CD4-positive, alpha-beta T cell treated with Interleukin-10 for 1 hour (primary cell): ENCODE measurements around the gene SCFD2.
"Not testable (repeated sequence)": the region's sequence is repeated elsewhere in the genome, so short reads cannot be mapped to it uniquely, and the experiment has no call there.

Experiments used
- DNase-seq: peaks from one replicate; pipeline ENCODE4 v3.0.0-alpha.2; 2020

The SCFD2 gene

DNA sequence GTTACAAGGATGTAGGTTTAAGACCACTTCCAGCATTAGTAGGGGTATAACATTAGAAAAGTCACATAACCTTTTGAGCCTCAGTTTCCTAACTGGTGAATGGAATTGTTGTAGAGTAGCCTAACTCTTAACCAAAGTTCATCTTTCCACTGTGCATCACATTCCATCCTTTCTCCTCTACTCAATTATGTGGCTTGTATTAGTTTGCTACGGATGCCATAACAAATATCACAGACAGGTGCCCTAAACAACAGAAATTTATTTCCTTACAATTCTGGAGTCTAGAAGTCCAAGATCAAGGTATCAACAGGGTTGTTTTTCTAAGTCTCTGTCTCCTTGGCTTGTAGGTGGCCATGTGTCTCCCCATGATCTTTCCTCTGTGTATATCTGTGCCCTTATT, 271.8 kb downstream of the SCFD2 start:
- DNase-seq = no peak

DNA sequence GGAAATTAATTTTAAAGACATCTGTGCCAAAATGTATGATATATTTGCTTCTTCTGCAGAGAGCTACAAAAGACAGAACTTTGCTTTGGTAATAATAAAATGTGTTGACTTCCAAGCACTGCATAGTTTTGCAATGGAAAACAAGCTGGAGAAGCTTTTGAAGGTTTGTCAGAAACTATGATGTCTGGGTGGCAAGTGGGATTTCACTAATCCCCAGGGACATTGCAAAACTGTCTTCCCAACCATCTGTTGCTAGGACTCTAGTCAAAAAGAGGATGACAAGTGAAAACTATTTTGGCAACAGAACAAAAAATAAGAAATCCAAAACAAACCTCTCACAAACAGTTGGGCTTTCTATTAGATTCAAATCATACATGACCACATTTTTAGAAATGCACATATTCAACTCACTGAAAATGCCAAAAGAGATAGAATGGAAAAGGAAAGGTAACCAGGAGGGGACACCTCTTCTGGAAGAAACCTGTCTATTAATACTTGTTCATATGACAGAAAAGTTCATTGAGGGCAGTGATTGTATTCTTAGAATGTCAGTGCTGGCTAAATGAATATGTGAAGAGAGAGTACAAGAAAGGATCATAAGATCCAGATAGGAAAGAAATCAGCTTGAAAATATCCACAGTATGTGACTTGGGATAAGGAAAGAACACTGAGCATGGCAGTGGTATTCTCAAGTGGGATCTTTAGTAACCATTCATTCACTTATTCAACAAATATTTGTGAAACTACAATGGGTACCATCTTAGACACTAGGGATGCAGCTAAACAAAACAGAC, 275.7 kb downstream of the SCFD2 start:
- DNase-seq = no peak

DNA sequence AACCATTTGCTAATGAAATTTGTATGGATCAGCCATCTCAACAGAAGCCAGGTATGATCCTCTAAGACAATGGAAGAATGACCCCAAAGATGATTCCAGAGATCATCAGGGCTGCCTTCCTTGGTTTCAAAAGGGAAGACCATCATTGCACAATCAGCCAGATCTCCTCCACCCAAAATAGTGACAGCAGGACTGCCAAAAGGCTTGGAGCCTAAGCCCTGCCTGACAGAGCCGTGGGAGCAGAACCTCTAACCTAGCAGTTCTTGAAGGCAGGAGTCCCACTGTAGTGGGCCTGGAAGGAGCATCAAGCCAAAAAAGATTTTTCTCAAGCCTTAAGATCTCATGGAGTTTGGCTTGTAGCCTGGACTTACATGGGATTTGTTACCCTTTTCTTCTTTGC, 277.7 kb downstream of the SCFD2 start:
- no peak for DNase-seq

DNA sequence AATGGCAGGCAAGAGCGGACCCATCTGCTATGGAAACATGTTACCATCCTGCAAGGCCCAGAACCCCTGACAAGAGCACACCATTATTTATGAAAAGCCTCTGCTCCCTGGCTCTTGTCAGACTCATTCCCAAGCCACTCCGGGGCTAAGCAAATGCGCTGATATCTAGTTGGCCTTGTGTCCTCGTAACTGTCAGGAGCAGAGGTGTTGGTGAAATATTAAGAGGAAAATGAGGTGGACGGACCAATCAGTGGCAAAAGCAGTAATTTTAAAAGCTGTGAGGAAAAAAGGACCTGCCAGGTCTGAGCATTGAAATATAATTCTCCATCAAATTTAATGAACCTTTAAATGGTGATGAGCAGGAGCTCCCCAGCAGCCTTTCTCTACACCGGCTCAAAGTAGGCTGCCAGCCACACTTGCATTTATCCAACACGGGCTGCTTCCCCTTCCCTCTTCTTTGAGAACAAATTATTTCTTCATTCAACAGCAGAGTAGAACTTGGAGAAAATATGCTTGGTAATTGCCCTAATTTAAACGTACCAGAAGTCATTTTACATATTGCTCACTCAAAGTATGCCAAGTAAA, 289.4 kb downstream of the SCFD2 start:
- no peak for DNase-seq

DNA sequence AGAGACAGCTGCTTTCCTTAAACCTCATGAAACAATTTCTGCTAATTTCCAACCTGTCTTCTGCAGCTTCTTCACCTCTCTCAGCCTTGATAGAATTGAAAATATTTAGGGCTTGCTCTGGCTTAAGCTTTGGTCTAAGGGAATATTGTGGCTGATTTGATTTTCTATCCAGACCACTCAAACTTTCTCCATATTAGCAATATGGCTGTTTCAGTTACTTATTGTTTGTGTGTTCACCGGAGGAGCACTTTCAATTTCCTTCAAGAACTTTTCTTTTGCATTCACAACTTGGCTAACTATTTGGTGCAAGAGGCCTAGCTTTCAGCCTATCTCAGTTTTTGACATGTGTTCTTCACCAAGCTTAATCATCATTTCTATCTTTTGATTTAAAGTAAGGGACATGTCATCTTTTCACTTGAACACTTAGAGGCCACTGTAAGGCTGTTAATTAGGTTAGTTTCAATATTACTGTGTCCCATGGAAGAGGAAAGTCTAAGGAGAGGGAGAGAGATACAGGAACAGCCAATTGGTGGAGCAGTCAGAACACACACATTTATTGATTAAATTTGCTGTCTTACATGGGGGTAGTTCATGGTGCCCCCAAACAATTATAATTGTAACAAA, 290.6 kb downstream of the SCFD2 start:
- DNase-seq = no peak

DNA sequence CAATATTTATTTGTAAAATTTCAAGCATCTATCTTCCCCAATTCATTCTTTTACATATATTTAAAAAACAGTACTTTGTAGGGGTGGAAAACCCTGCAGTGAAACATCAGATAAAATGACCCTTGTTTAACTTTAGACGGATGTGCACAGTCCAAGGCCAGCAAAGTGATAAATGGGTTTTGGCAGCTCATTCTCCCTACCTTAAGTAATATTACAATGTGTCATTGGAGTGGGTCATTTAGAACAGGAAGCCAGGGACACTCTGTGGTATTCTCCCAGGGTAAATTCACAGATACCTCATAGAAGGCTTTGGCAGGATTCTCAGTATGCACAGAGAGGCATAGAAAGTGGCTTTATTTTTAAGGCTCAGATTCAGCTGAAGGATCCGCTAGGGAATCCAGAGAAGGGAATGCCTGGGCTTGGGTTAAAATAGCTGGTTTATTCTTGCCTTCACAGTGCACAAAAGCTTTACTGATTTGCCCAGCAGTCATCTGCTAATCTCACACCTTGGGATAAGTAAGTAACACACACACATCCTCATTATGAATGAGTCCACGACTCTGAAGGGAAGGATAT, 297.0 kb downstream of the SCFD2 start:
- no peak for DNase-seq

DNA sequence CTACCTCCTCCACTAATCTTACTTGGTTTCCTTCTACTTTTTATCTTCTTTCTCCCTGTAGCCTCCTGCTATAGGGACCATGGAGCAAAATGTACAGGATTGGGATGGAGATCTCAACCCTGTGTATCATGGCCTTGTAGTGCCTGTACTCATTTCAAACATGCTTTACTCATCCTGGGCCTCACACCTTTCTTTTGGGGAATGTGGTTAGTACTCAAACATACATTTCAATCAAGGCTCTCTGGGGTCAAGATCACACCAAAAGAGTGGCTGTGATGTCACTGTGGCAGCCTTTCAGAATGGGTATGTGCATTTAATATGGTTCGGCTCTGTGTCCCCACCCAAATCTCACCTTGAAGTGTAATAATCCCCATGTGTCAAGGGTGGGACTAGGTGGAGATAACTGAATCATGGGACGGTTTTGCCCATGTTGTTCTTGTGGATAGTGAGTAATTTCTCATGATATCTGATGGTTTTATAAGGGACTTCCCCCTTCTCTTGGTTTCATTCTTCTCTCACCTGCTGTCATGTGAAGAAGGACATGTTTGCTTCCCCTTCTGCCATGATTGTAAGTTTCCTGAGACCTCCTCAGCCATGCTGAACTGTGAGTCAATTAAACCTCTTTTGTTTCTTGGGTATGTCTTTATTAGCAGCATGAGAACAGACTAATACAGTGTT, 298.6 kb downstream of the SCFD2 start:
- no peak for DNase-seq

DNA sequence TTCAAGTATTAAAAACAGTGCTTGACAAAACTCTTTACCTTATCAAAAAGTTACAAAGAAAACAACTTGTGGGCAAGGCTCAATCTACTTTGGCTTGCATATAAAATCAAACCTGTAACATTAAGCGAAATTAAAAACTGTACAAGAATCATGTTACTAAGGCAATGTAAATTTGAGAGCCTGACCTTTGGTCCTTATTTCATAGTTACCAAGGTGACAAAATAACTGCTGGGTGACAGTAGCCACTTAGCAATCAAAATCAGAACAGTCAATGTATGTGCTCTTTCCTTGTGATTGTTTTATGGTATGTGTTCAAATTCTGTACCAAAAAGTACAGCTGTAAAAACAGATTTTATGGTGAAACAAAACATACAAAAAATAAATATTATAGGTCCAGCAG, 299.7 kb downstream of the SCFD2 start:
- no peak for DNase-seq

DNA sequence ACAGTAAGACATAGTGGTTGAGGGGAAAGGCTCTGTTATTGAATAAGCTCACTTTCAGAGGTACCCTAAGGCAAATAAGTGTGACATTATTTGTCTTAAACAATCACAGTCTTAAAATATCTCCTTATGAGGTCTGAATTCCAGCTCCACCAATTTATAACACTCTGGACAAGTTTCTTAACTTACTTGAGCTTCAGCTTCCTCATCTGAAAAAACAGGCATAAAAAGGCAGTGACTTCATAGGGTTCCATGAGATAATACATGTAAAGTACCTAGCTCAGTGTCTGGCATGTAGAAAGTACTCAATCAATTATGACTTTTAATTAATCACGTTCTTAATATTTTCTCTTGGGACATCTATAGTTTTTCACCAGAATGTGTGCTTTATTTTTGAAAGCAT, 301.3 kb downstream of the SCFD2 start:
- DNase-seq = no peak

DNA sequence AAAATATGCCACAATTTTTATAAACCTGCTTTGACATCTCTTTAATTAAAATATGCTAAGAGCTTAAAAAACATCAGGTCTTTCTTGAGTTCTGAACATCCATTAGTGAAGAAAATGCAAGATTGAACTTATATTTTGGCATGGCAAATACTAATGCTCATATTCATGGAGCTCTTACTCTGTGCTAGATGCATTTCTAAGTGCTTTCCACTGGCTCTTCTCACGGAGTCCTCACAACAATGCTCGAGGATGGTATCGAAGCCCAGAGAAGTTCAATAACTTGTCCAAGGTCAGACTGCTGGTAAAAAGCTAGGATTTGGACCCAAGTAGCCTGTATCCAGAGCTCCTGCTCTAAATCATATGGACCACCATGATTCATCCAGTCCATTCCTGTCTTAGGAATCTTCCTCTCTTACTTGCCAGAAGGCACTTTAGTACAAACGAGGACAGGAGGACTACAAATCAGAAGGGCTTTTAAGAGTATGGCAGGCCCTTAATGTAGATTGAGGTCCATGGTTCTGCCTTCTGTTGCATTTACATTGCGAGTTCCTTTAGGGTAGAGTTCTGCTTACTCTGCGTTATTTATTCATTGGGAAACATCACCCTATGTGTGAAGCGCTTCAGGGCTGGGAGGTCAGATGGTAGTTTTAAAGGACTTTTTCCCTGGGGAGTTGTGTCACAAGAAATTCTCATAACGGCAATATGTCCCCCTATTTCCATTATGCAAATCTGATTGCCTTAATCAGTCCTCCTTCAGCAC, 304.6 kb downstream of the SCFD2 start:
- DNase-seq = no peak

DNA sequence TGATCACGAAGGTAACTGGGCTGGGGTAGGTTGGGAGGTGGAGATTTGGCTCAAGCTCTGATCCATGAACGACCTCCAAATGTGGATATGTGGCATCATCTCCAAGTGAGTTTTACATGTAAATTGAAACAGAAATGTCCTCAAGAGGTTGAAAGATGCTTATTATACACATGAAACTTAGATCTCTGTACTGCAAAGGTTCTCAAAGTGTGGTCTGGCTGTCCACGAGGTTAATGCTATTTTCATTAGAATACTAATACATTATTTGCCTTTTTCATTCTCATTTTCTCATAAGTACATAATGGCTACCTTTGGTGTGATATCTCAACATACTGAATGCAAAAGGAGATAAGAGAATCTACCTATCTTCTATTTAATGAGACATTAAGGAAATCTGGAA, 305.6 kb downstream of the SCFD2 start:
- no peak for DNase-seq

DNA sequence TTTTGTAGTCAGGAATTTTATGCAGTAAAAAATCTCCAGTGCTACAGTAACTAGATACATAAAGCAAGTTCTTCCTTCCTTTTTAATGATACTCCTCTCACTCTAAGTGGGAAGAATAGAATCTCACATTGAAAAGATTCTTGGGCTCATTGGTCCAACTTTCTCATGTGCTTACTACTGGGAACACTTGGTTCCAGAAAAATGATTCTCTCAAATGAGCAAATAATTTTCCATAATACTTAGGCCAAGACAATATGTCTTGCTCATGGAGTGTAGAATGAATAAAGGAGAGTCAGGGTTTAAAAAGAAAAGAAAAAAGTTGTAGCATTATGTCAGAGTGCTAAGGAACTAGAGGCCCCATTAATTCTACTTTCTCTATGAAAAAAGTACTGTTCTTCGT, 306.0 kb downstream of the SCFD2 start:
- no peak for DNase-seq

DNA sequence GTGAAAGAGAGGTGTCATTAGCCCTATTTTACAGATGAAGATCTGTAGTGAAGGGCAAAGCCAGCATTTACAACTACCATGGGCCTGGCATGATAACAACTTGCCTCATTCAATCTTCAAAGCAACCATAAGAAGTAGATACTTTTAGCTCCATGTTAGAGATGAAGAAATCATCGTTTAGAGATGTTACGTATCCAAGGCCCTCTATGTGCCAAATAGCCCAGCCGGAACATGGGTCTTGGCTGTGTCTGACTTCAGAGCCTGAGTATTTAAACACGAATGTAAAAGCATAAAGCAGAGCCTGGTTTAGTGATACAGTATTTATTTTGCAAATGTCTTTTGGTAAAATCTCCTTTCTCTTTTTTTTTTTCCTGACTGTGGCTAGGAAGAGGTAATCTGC, 306.6 kb downstream of the SCFD2 start:
- no peak for DNase-seq

DNA sequence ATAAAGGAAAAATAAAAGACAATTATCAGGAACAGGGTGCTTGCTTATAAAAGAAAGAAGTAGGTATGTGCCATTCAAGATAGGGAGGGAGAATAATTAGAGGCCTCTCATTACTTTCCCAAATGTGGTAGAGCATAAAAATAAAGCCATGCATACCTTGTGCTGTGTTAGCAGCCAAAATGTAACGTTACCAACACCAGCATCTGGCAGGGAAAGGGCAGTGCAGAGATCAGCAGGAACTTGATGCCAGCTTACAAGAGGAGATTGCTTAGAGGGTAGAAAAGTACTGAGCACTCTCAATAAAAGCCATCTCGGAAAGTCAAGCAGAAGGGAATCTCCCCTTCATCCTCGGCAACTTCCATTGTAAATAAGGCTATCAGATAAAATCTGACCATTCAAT, 308.2 kb downstream of the SCFD2 start:
- no peak for DNase-seq

DNA sequence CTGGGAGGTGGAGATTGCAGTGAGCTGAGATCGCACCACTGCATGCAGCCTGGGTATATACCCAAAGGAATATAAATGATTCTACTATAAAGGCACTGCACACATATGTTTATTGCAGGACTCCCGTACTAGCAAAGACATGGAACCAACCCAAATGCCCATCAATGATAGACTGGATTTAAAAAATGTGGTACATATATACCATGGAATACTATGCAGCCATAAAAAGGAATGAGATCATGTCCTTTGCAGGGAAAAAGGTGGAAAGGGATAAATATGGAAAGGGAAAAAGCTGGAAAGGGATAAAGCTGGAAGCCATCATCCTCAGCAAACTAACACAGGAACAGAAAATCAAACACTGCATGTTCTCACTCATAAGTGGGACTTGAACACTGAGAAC, 308.8 kb downstream of the SCFD2 start:
- not testable (repeated sequence) for DNase-seq

DNA sequence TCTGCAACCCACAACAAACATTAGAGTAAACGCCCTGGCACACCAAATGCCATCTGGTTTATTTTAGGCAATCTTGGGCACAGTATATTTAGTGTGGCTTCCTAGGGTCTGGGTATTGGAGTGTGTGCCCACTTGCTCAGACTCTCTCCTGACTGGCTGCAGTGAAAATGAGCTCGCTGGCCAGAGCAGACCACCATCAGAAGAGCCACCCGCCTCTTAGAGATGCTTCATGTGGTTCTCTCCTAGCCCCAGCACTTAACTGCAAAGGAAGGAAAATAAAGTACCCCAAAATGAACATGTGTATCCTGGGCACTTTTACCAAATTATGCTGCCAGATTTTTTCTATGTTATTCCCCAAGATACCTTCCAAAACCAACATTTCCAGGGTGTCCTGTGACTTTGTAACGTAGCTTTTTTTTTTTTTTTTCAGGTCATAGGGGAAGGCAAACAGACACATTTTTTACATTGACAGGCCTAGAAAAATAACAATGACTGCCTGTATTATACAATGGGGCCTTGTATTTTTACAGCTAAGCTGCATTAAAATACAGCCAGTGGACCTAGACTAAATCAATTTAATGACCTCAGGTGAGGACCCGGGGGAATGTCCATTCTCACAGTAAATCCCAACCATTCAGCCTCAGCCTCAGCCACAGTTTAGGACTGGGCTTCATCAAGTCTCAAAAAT, 310.0 kb downstream of the SCFD2 start:
- no peak for DNase-seq

DNA sequence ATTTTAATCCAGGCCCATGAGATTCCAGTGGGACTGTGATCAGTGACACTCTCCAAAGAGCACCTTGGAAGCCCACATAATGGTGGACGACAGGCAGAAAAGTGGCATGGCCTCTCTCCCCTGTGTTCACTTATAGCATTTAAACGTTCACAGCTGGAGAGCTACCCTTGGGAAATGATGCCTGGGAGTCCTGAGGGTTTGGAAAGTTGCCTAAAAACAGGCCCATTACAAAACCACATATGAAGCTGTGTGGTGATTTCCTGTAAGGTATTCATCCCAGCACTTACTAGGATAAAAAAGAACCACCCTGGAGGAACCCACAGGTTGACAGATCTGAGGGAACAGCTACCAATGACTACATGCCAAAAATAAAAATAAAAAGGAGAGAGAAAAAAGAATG, 310.6 kb downstream of the SCFD2 start:
- no peak for DNase-seq

DNA sequence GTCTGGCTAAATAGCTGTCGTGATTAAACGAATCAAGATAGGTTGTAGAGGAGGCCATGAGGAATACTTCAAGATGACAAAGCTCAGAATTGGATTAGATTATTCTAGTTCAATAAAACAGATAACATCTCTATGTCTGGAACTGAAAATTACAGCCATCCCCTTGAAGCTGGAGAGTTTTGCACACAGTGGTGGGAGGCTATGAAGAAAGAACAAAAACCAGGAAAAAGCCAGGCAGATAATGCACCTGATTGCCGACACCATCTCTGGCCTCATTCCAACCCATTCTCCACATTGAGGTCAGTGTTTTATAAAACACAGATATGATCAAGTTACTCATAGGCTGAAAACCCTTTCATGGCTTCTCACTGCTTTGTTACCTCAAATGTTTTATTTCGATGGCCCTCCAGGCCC, 315.5 kb downstream of the SCFD2 start:
- DNase-seq = no peak

DNA sequence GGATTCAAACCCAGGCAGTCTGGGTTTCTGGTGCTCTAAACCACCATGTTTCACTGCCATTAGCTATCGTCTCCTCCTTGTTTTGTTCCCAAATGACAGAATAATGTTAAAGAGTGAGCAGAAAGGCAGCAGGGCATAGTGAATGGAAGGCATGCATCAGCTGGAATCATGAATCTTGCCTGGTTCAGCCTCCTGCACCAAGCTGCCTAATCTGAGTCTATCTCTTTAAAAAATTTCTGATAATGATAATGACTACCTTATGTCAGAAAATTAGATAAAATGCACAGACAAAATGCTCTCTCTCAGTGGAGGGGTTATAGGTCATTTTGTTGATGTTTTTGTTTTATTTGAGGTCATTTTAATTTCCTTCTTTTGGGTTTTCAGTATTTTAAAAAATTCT, 316.3 kb downstream of the SCFD2 start:
- DNase-seq = no peak

DNA sequence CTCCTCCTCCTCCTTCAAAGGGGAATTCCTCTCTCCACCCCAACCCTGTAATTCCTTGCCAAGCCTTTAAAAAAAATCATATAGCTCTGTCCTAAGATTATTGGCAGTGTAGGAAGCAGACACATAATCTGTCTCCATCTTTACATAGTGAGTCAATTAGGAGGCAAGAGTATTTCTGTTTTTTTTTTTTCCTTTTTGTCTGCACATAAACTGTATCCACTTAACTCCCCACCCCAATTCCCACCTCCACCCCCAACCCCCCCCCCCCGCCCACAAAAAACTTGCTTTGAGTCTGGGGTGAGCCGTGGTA, 321.3 kb downstream of the SCFD2 start:
- DNase-seq = no peak

DNA sequence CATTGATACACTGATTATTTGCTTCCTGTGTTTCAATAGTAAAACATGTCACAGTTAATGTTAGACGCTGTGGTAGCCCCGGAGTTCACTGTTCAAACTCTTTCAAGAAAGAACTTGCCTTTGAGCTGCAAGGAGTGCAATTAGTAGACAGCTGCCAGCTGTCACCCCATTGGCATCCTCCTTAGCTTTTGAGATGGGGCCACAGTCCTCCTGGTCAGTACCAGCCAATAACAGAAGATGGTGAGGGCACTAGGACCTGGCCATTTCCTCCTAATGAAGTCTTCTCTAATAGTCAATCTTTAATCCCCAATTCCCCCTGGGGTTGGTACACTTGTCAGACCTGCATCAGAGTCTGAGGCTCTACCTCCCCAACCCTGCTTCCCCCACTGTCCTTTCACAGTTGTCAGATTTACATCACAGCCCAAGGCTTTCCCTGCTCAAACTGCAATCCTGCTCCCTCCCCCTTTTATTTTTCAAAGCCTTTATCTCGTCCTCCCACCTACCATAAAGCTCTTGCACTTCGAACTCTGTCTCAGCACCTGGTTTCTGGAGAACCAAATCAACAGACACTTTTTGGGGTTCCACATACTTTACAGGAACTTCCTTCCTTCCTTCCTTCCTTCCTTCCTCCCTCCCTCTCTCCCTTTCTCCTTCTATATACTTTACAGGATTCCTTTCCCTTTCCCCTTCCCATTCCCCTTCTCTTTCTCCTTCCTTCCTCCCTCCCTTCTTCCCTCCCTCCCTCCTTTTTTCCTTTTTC, 321.8 kb downstream of the SCFD2 start:
- DNase-seq = no peak

DNA sequence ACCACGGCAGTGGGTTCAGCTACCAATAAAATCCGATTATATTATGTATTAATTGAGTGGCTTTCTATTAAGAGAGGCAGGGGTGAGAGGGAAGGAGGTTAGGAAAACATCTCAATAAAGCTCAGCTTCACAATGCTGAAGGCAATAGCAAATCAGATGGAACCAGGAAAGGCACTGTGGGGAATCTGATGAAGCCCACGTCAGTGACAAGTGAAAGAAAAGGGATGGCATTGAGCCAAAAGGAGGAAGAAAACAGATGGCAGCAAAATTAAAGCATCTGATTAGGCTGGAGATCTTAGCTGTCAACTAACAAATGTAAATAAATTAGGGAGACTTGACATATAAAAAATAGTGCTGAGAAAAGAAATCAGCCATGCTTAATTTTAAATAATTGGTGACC, 322.8 kb downstream of the SCFD2 start:
- DNase-seq = no peak
